Measurements from ENCODE around the gene AP5Z1. TPM values are rescaled to one million over a fixed set of nuclear protein-coding genes. Genes with fewer than 3 reads are reported as not detected.

AP5Z1 gene
- total RNA-seq, 1 donor from 2014 or later, result 88.6 TPM

DNA sequence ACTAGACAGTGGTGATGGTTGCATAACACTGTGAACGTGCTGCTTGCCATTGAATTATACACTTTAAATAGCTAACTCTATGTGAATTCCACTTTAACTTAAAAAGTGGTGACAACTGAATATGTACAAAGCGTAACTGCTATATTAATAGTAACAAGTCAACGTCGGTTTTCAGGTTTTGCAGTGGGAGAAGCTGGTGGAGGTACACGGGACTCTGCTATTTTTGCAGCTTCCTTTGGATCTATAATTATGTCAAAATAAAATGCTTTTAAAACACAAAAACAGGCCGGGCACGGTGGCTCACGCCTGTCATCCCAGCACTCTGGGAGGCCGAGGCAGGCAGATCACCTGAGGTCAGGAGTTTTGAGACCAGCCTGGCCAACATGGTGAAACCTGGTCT, 21.0 kb downstream of the AP5Z1 start:
- no peak for DNase-seq (ENCODE audit: low spot score)
- H3K4me1 Mint-ChIP-seq (ENCODE audit: unreplicated experiment), result peaks cover 6% of the 10 kb centered on the region
- no peaks in the 10 kb centered on the region for H3K9me3 Mint-ChIP-seq (ENCODE audit: unreplicated experiment)
- no peak for TF ChIP-seq CTCF (IDR thresholded peaks at IDR 0.05; ENCODE audit: unreplicated experiment)
- peaks cover 18% of the 10 kb centered on the region for H3K27me3 Mint-ChIP-seq (ENCODE audit: unreplicated experiment)
- no peak overlapping the region for H3K4me3 Mint-ChIP-seq (ENCODE audit: unreplicated experiment)
- peaks cover 18% of the 10 kb centered on the region for H3K36me3 Mint-ChIP-seq (ENCODE audit: low read depth, unreplicated experiment)
- H3K27ac Mint-ChIP-seq (ENCODE audit: unreplicated experiment), result no peak overlapping the region

DNA sequence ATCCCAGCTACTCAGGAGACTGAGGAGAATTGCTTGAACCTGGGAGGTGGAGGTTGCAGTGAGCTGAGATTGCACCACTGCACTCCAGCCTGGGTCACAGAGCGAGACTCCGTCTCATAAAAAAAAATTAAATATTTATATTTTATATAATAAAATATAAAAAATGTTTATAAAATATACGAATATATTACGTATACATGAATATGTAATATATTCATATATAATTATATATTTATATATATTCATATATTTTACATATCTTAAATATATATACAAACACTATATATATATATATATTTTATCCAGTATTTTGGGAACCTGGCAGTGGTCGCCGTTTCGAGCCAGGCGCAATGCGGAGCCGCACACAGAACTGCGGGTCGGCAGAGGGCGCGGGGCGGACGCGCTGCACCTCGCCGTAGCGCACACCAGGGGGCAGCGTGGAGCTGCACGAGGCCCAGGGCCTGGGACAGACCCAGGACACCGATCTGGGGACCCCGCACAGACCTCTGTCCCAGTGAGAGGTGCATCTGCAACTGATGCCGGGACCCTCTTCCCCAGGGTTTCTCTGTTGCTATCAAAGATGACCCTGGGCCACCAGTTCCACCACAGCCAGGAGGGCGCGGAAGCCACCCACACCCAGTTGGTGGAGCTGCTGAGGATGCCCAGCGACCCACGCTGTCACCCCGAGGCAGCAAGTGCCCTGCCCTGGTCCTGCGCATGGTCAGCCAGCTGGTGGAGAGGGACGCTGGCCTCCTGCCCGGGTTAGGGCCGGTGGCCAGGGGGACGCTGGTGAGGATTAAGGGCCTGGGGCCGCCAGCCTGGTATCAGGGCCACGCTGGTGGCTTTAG, 22.7 kb downstream of the AP5Z1 start:
- H3K27ac Mint-ChIP-seq (ENCODE audit: unreplicated experiment), result no peak overlapping the region
- peak; percentile 88 for DNase-seq (ENCODE audit: low spot score)
- H3K4me1 Mint-ChIP-seq (ENCODE audit: unreplicated experiment), result peaks cover 6% of the 10 kb centered on the region
- H3K9me3 Mint-ChIP-seq (ENCODE audit: unreplicated experiment), result no peaks in the 10 kb centered on the region
- peaks cover 18% of the 10 kb centered on the region for H3K27me3 Mint-ChIP-seq (ENCODE audit: unreplicated experiment)
- no peak overlapping the region for H3K4me3 Mint-ChIP-seq (ENCODE audit: unreplicated experiment)
- TF ChIP-seq CTCF (IDR thresholded peaks at IDR 0.05; ENCODE audit: unreplicated experiment), result peak; percentile 79
- H3K36me3 Mint-ChIP-seq (ENCODE audit: low read depth, unreplicated experiment), result peaks cover 15% of the 10 kb centered on the region

DNA sequence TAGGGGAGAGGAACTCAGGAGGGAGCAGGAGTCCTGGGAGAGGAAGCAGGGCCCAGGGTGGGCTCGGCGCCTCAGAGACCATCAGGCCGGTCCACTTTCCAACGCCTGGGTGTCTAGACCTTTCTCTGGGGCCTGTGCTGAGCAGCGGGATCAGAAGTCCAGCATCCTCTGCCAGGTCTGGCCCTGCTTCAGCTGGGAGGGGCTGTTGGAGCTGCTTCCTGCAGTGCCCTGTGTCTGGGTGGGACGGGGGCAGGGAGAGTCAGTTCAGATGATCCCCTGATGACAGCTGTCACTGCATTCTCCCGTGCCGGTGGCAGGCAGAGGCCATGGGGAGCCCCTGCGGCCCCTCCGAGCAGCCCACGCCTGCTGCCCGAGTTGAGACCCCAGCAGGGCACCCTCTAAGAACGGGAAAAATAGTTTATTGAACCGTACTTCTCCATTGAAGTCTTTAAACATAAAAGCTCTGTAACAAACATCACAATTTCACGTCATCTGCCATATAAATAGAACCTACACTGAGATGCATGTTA, 23.3 kb downstream of the AP5Z1 start:
- TF ChIP-seq CTCF (IDR thresholded peaks at IDR 0.05; ENCODE audit: unreplicated experiment), result no peak
- Mint-ChIP-seq H3K27ac (ENCODE audit: unreplicated experiment) (peak overlapping the region; percentile 67), H3K9me3 (ENCODE audit: unreplicated experiment) (no peaks in the 10 kb centered on the region), H3K36me3 (ENCODE audit: low read depth, unreplicated experiment) (peaks cover 15% of the 10 kb centered on the region), H3K4me1 (ENCODE audit: unreplicated experiment) (peaks cover 6% of the 10 kb centered on the region), H3K27me3 (ENCODE audit: unreplicated experiment) (peaks cover 19% of the 10 kb centered on the region), H3K4me3 (ENCODE audit: unreplicated experiment) (no peak overlapping the region)
- no peak for DNase-seq (ENCODE audit: low spot score)

DNA sequence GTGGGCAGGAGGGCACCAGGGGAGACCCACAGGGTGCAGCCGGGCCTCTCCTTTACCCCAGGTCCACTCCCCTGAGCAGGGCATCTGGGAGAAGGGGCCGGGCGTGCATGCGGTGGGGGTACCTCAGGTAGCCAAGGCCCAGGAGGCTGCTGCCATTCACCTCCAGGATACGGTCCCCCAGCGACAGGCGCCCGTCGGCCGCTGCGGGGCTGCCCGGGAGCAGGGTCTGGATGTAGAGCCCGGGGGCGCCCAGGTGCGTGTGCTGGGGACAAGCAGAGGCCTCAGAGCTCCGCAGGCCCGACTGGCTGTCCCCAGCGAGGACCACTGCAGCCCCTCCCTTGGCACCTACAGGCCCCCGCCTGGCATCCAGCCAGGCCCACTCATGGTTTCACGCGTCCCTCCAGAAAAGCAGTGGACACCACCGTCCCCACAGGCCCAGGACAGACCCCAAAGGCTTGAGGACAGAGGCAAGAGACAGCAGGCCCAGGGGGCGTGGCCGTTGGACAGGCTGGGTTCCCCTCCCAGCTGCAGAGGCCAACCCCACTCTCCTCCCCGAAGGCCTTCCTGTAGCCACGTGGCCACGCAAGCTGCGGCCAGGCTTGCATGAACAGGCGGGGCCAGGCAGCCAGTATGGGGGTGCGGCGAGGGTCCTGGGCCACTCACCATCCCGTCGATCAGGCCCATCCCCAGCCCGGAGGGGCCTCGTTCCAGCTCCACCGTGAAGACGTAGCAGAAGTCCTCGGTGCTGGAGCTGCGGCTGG, 24.3 kb downstream of the AP5Z1 start:
- no peak for DNase-seq (ENCODE audit: low spot score)
- Mint-ChIP-seq H3K4me1 (ENCODE audit: unreplicated experiment) (no peaks in the 10 kb centered on the region), H3K4me3 (ENCODE audit: unreplicated experiment) (no peak overlapping the region), H3K27ac (ENCODE audit: unreplicated experiment) (no peak overlapping the region), H3K9me3 (ENCODE audit: unreplicated experiment) (no peaks in the 10 kb centered on the region), H3K36me3 (ENCODE audit: low read depth, unreplicated experiment) (peaks cover 6% of the 10 kb centered on the region), H3K27me3 (ENCODE audit: unreplicated experiment) (peaks cover 19% of the 10 kb centered on the region)
- TF ChIP-seq CTCF (IDR thresholded peaks at IDR 0.05; ENCODE audit: unreplicated experiment), result no peak

Measured in endothelial cell (in vitro differentiated cells).